ENCODE results near the gene PDCD5. TPM values are rescaled to one million over a fixed set of nuclear protein-coding genes. Genes with fewer than 3 reads are reported as not detected.

Gene PDCD5
- total and polyA plus RNA-seq, 7 donors = 70.3 to 216 (median 143) TPM

- no peaks in the 10 kb centered on the region for H3K36me3 ChIP-seq
- H3K4me1 ChIP-seq = no peaks in the 10 kb centered on the region
- H3K9me3 ChIP-seq = peaks cover 0 to 2% (median 0%) of the 10 kb centered on the region in 4 donors
- H3K4me3 ChIP-seq = no peak overlapping the region
- WGBS, 2 donors = 76 to 83% methylated on average over 8 of the region's 8 CpGs
- no peaks in the 10 kb centered on the region for H3K27me3 ChIP-seq
- intact Hi-C loops (cut with DNase I) = no loop called here
- H3K27ac ChIP-seq = no peak overlapping the region
- TF ChIP-seq, protein P1, sequence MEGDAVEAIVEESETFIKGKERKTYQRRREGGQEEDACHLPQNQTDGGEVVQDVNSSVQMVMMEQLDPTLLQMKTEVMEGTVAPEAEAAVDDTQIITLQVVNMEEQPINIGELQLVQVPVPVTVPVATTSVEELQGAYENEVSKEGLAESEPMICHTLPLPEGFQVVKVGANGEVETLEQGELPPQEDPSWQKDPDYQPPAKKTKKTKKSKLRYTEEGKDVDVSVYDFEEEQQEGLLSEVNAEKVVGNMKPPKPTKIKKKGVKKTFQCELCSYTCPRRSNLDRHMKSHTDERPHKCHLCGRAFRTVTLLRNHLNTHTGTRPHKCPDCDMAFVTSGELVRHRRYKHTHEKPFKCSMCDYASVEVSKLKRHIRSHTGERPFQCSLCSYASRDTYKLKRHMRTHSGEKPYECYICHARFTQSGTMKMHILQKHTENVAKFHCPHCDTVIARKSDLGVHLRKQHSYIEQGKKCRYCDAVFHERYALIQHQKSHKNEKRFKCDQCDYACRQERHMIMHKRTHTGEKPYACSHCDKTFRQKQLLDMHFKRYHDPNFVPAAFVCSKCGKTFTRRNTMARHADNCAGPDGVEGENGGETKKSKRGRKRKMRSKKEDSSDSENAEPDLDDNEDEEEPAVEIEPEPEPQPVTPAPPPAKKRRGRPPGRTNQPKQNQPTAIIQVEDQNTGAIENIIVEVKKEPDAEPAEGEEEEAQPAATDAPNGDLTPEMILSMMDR (IDR thresholded peaks at IDR 0.05) = no peak
- TF ChIP-seq POLR2A (IDR thresholded peaks at IDR 0.05) (no peak), EP300 (IDR thresholded peaks at IDR 0.05) (no peak), POLR2AphosphoS5 (IDR thresholded peaks at IDR 0.05) (no peak)
- DNase-seq = no peak
These were observed 38.4 kb upstream of the PDCD5 start for GRCh38 chr19:32542477-32543108.

GRCh38 chr19:32543115-32543900 is 37.7 kb upstream of the PDCD5 start:
- intact Hi-C loops (cut with DNase I) = no loop called here
- Histone ChIP-seq H3K4me3 (no peak overlapping the region), H3K9me3 (peaks cover 0 to 2% (median 0%) of the 10 kb centered on the region in 4 donors), H3K36me3 (no peaks in the 10 kb centered on the region), H3K4me1 (no peaks in the 10 kb centered on the region), H3K27me3 (no peaks in the 10 kb centered on the region), H3K27ac (no peak overlapping the region)
- no peak for DNase-seq
- no peak for TF ChIP-seq POLR2A (IDR thresholded peaks at IDR 0.05)
- TF ChIP-seq, protein P1 (IDR thresholded peaks at IDR 0.05) = no peak
- no peak for TF ChIP-seq POLR2AphosphoS5 (IDR thresholded peaks at IDR 0.05)
- no peak for TF ChIP-seq EP300 (IDR thresholded peaks at IDR 0.05)
- WGBS, 2 donors = 81 to 83% methylated on average over 11 of the region's 11 CpGs

DNA sequence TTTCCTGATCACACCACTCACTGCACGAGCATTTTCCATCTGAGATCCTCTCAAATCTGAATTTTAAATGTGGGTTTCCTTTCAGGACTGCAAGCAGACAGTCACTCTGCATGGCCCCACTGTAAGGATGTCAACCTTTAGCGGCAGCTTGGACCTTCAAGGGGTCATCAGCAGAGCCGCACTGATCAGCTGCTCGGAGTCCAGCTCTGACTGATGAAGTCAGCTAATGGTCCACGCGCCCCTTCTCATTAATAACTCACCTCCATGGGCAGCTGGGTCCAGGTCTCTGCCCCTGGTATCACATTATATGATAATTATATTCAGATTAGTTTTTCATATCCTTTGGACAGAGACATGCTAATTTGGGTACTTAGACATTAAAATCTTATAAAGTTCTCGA is 36.1 kb upstream of the PDCD5 start:
- Histone ChIP-seq H3K4me3 (no peak overlapping the region), H3K4me1 (no peaks in the 10 kb centered on the region), H3K36me3 (no peaks in the 10 kb centered on the region), H3K27ac (no peak overlapping the region), H3K9me3 (no peaks in the 10 kb centered on the region), H3K27me3 (no peaks in the 10 kb centered on the region)
- DNase-seq = no peak
- TF ChIP-seq, protein P1 (IDR thresholded peaks at IDR 0.05) = no peak
- TF ChIP-seq POLR2A (IDR thresholded peaks at IDR 0.05) (no peak), EP300 (IDR thresholded peaks at IDR 0.05) (no peak), POLR2AphosphoS5 (IDR thresholded peaks at IDR 0.05) (no peak)
- intact Hi-C loops (cut with DNase I) = no loop called here
- 86% methylated on average over 7 of the region's 7 CpGs for WGBS, 2 donors

- DNase-seq = no peak
- WGBS, 2 donors = 39 to 68% methylated on average over 5 of the region's 5 CpGs
- no peak for TF ChIP-seq POLR2AphosphoS5 (IDR thresholded peaks at IDR 0.05)
These were observed 30.3 kb upstream of the PDCD5 start for GRCh38 chr19:32550666-32551065.

GRCh38 chr19:32555786-32556185 is 25.2 kb upstream of the PDCD5 start:
- Histone ChIP-seq H3K27me3 (no peaks in the 10 kb centered on the region), H3K27ac (no peak overlapping the region), H3K4me1 (no peaks in the 10 kb centered on the region), H3K36me3 (no peaks in the 10 kb centered on the region), H3K9me3 (no peaks in the 10 kb centered on the region), H3K4me3 (no peak overlapping the region)
- no peak for DNase-seq
- TF ChIP-seq EP300 (IDR thresholded peaks at IDR 0.05) (no peak), POLR2A (IDR thresholded peaks at IDR 0.05) (no peak), POLR2AphosphoS5 (IDR thresholded peaks at IDR 0.05) (no peak)
- TF ChIP-seq, protein P1 (IDR thresholded peaks at IDR 0.05) = no peak
- intact Hi-C loops (cut with DNase I) = no loop called here
- WGBS, 2 donors = 88 to 100% methylated on average over 1 of the region's 1 CpG

More at GRCh38 chr19:32550666-32551065, 30.3 kb upstream of the PDCD5 start:
- Histone ChIP-seq H3K27me3 (no peaks in the 10 kb centered on the region), H3K9me3 (no peaks in the 10 kb centered on the region), H3K27ac (no peak overlapping the region), H3K4me1 (no peaks in the 10 kb centered on the region), H3K4me3 (no peak overlapping the region), H3K36me3 (no peaks in the 10 kb centered on the region)
- intact Hi-C loops (cut with DNase I) = no loop called here

Measured in sigmoid colon (tissue), 7 donors.